Neuron (in vitro differentiated cells): Measurements from ENCODE around the gene CNGA3.
A peak's percentile ranks its signal among the peaks of the same experiment; 100 is the strongest.

Source experiments
- H2AFZ ChIP-seq: one replicate; pipeline ENCODE4 v1.6.1; 2013; ENCODE audit warnings: low read depth, mild to moderate bottlenecking, inconsistent platforms, low read length, moderate library complexity
- H3K27me3 ChIP-seq: one replicate; pipeline ENCODE4 v1.6.1; 2013; ENCODE audit warnings: low read length; ENCODE audit not compliant: insufficient read depth
- H3K36me3 ChIP-seq: one replicate; pipeline ENCODE4 v1.6.1; 2013; ENCODE audit warnings: low read length; ENCODE audit not compliant: insufficient read depth
- H3K4me1 ChIP-seq: one replicate; pipeline ENCODE4 v1.6.1; 2013; ENCODE audit warnings: low read length; ENCODE audit not compliant: insufficient read depth
- H3K4me3 ChIP-seq: 2 replicates; pipeline ENCODE4 v1.5.1; 2013; ENCODE audit warnings: mild to moderate bottlenecking, low read length, moderate library complexity
- H3K9me3 ChIP-seq: one replicate; pipeline ENCODE4 v1.6.1; 2013; ENCODE audit warnings: low read length

CNGA3 gene

GRCh38 chr2:98341241-98341640 is 5.0 kb upstream of the CNGA3 start:
- peaks cover 8% of the 10 kb centered on the region for H3K4me1 ChIP-seq
- H3K9me3 ChIP-seq, result no peaks in the 10 kb centered on the region
- no peak overlapping the region for H2AFZ ChIP-seq
- peaks cover 14% of the 10 kb centered on the region for H3K27me3 ChIP-seq
- no peak overlapping the region for H3K4me3 ChIP-seq
- H3K36me3 ChIP-seq, result no peaks in the 10 kb centered on the region

GRCh38 chr2:98343285-98343684 is 3.0 kb upstream of the CNGA3 start:
- H3K4me3 ChIP-seq, result no peak overlapping the region
- peaks cover 14% of the 10 kb centered on the region for H3K4me1 ChIP-seq
- H3K9me3 ChIP-seq, result no peaks in the 10 kb centered on the region
- H3K36me3 ChIP-seq, result no peaks in the 10 kb centered on the region
- H3K27me3 ChIP-seq, result peaks cover 14% of the 10 kb centered on the region
- H2AFZ ChIP-seq, result no peak overlapping the region

- peak overlapping the region; percentile 66 for H2AFZ ChIP-seq
- H3K4me1 ChIP-seq, result peaks cover 23% of the 10 kb centered on the region
- peaks cover 4% of the 10 kb centered on the region for H3K9me3 ChIP-seq
- peak overlapping the region; percentile 52 for H3K4me3 ChIP-seq
- no peaks in the 10 kb centered on the region for H3K36me3 ChIP-seq
- H3K27me3 ChIP-seq, result peaks cover 20% of the 10 kb centered on the region
These were observed 1.2 kb downstream of the CNGA3 start for GRCh38 chr2:98347298-98348065.

- no peak overlapping the region for H2AFZ ChIP-seq
- peak overlapping the region; percentile 52 for H3K4me3 ChIP-seq
- peaks cover 4% of the 10 kb centered on the region for H3K9me3 ChIP-seq
- H3K4me1 ChIP-seq, result peaks cover 23% of the 10 kb centered on the region
- H3K36me3 ChIP-seq, result no peaks in the 10 kb centered on the region
- peaks cover 16% of the 10 kb centered on the region for H3K27me3 ChIP-seq
These were observed 1.9 kb downstream of the CNGA3 start for GRCh38 chr2:98348066-98348561.

GRCh38 chr2:98350411-98350810 is 4.2 kb downstream of the CNGA3 start:
- Histone ChIP-seq H3K4me1 (peaks cover 23% of the 10 kb centered on the region), H3K4me3 (no peak overlapping the region), H3K9me3 (peaks cover 10% of the 10 kb centered on the region), H2AFZ (no peak overlapping the region), H3K36me3 (no peaks in the 10 kb centered on the region), H3K27me3 (peaks cover 13% of the 10 kb centered on the region)

- Histone ChIP-seq H3K4me3 (no peak overlapping the region), H3K36me3 (no peaks in the 10 kb centered on the region), H2AFZ (no peak overlapping the region), H3K27me3 (peaks cover 2% of the 10 kb centered on the region), H3K4me1 (peaks cover 2% of the 10 kb centered on the region), H3K9me3 (peaks cover 9% of the 10 kb centered on the region)
These were observed 9.6 kb downstream of the CNGA3 start for GRCh38 chr2:98355881-98356280.

- Histone ChIP-seq H3K9me3 (peaks cover 8% of the 10 kb centered on the region), H3K4me1 (peaks cover 2% of the 10 kb centered on the region), H3K27me3 (peaks cover 2% of the 10 kb centered on the region), H3K36me3 (no peaks in the 10 kb centered on the region), H3K4me3 (no peak overlapping the region), H2AFZ (no peak overlapping the region)
These were observed 10.5 kb downstream of the CNGA3 start for GRCh38 chr2:98356729-98357128.

- no peaks in the 10 kb centered on the region for H3K36me3 ChIP-seq
- H3K4me3 ChIP-seq, result no peak overlapping the region
- H3K9me3 ChIP-seq, result peaks cover 8% of the 10 kb centered on the region
- H2AFZ ChIP-seq, result no peak overlapping the region
- peaks cover 2% of the 10 kb centered on the region for H3K4me1 ChIP-seq
- H3K27me3 ChIP-seq, result peaks cover 2% of the 10 kb centered on the region
These were observed 11.6 kb downstream of the CNGA3 start for GRCh38 chr2:98357849-98358248.

- Histone ChIP-seq H3K36me3 (no peaks in the 10 kb centered on the region), H2AFZ (no peak overlapping the region), H3K9me3 (peaks cover 2% of the 10 kb centered on the region), H3K4me1 (peaks cover 2% of the 10 kb centered on the region), H3K4me3 (no peak overlapping the region), H3K27me3 (peaks cover 2% of the 10 kb centered on the region)
These were observed 13.7 kb downstream of the CNGA3 start for GRCh38 chr2:98359986-98360385.

GRCh38 chr2:98367721-98368120 is 21.5 kb downstream of the CNGA3 start:
- H3K4me1 ChIP-seq, result no peaks in the 10 kb centered on the region
- no peaks in the 10 kb centered on the region for H3K36me3 ChIP-seq
- no peak overlapping the region for H3K4me3 ChIP-seq
- H2AFZ ChIP-seq, result no peak overlapping the region
- no peaks in the 10 kb centered on the region for H3K27me3 ChIP-seq
- peaks cover 12% of the 10 kb centered on the region for H3K9me3 ChIP-seq

GRCh38 chr2:98369710-98370239 is 23.5 kb downstream of the CNGA3 start:
- no peaks in the 10 kb centered on the region for H3K4me1 ChIP-seq
- H3K4me3 ChIP-seq, result no peak overlapping the region
- H3K27me3 ChIP-seq, result no peaks in the 10 kb centered on the region
- no peak overlapping the region for H2AFZ ChIP-seq
- H3K36me3 ChIP-seq, result no peaks in the 10 kb centered on the region
- H3K9me3 ChIP-seq, result peaks cover 12% of the 10 kb centered on the region

- no peak overlapping the region for H2AFZ ChIP-seq
- H3K36me3 ChIP-seq, result no peaks in the 10 kb centered on the region
- H3K9me3 ChIP-seq, result peaks cover 8% of the 10 kb centered on the region
- H3K4me1 ChIP-seq, result peaks cover 7% of the 10 kb centered on the region
- H3K4me3 ChIP-seq, result no peak overlapping the region
- H3K27me3 ChIP-seq, result no peaks in the 10 kb centered on the region
These were observed 25.9 kb downstream of the CNGA3 start for GRCh38 chr2:98372121-98372520.

- H3K4me1 ChIP-seq, result peaks cover 11% of the 10 kb centered on the region
- no peak overlapping the region for H3K4me3 ChIP-seq
- no peak overlapping the region for H2AFZ ChIP-seq
- no peaks in the 10 kb centered on the region for H3K36me3 ChIP-seq
- peaks cover 7% of the 10 kb centered on the region for H3K9me3 ChIP-seq
- H3K27me3 ChIP-seq, result no peaks in the 10 kb centered on the region
These were observed 26.3 kb downstream of the CNGA3 start for GRCh38 chr2:98372579-98372978.
